H1 (cell line): ENCODE data around the gene SLC5A9. TPM values are rescaled to one million over a fixed set of nuclear protein-coding genes. Genes with fewer than 3 reads are reported as not detected.
A peak's percentile ranks its signal among the peaks of the same experiment; 100 is the strongest.

Source experiments
- CTCF ChIA-PET: fragments of 300-600 bp; sonication (Branson Sonifier 250); formaldehyde crosslinking; loops from one replicate; lab custom pipeline; 2021; ENCODE audit not compliant: partially characterized antibody; lab: Charles Lee
- POLR2A ChIA-PET: fragments of 300-600 bp; sonication (Branson Sonifier 250); formaldehyde crosslinking; loops from one replicate; lab custom pipeline; 2021; ENCODE audit warnings: inconsistent platforms; ENCODE audit not compliant: partially characterized antibody; lab: Charles Lee
- DNase-seq, 2 experiments: peaks; one replicate each; pipeline versions ENCODE4 v3.0.0 to v3.0.0-alpha.2; 2010 to 2022; ENCODE audit warnings: low spot score in 2 of 2, low read depth in 1 of 2, mixed read lengths in 1 of 2
- FAIRE-seq: peaks from 2 replicates; lab custom pipeline; 2011; peaks lifted over from hg19 to GRCh38; lab: Jason Lieb, UNC
- H2AFZ ChIP-seq: 2 replicates; pipeline ENCODE4 v1.8.1; 2012; ENCODE audit warnings: low read length, inconsistent platforms
- H2AK5ac ChIP-seq: 2 replicates; pipeline ENCODE4 v1.6.1; 2013; ENCODE audit warnings: low read depth, low read length
- H2BK120ac ChIP-seq: replicated peaks from 2 replicates; pipeline ENCODE3; 2013; ENCODE audit warnings: low read depth, low read length, inconsistent platforms
- H2BK12ac ChIP-seq: 2 replicates; pipeline ENCODE4 v1.6.1; 2013; ENCODE audit warnings: low read depth, low read length
- H2BK15ac ChIP-seq: 2 replicates; pipeline ENCODE4 v1.6.1; 2013; ENCODE audit warnings: low read length
- H2BK20ac ChIP-seq: 2 replicates; pipeline ENCODE4 v1.6.1; 2013; ENCODE audit warnings: low read length
- H2BK5ac ChIP-seq: 2 replicates; pipeline ENCODE4 v1.6.1; 2013; ENCODE audit warnings: low read depth, low read length
- H3K14ac ChIP-seq: 2 replicates; pipeline ENCODE4 v1.6.1; 2013; ENCODE audit warnings: inconsistent platforms; ENCODE audit not compliant: insufficient read length
- H3K18ac ChIP-seq: 2 replicates; pipeline ENCODE4 v1.6.1; 2013; ENCODE audit warnings: low read length; ENCODE audit errors: extremely low read depth
- H3K23ac ChIP-seq: 2 replicates; pipeline ENCODE4 v1.6.1; 2013; ENCODE audit warnings: inconsistent platforms; ENCODE audit not compliant: insufficient read length
- H3K23me2 ChIP-seq: 2 replicates; pipeline ENCODE4 v1.6.1; 2013; ENCODE audit warnings: low read depth, low read length
- H3K27ac ChIP-seq: 2 replicates; pipeline ENCODE4 v1.6.1; 2011; ENCODE audit warnings: low read depth, low read length, inconsistent platforms
- H3K27me3 ChIP-seq, 4 experiments: replicated peaks in 1 of 4; 1 replicate in 1 of 4; 2 replicates in 3 of 4; pipeline versions ENCODE4 v1.6.1 to v1.8.1; 2011 to 2013; ENCODE audit warnings: low read length in 3 of 4, mild to moderate bottlenecking in 3 of 4, inconsistent platforms in 2 of 4, mixed read lengths in 2 of 4, moderate library complexity in 1 of 4; ENCODE audit not compliant: control insufficient read depth in 3 of 4, insufficient read depth in 3 of 4; ENCODE audit errors: extremely low read depth in 1 of 4
- H3K36me3 ChIP-seq, 4 experiments: 2 replicates each; pipeline versions ENCODE4 v1.6.1 to v1.8.1; 2011 to 2013; ENCODE audit warnings: mild to moderate bottlenecking in 4 of 4, low read length in 3 of 4, moderate library complexity in 2 of 4, control low read depth in 1 of 4, inconsistent platforms in 1 of 4; ENCODE audit not compliant: insufficient read depth in 4 of 4, control insufficient read depth in 2 of 4
- H3K4ac ChIP-seq: replicated peaks from 2 replicates; pipeline ENCODE3; 2013; ENCODE audit warnings: low read length, low read depth, mixed read lengths, inconsistent platforms; ENCODE audit not compliant: insufficient read length
- H3K4me1 ChIP-seq, 4 experiments: replicated peaks in 1 of 4; 1 replicate in 1 of 4; 2 replicates in 3 of 4; pipeline versions ENCODE4 v1.6.1 to v1.8.1; 2011 to 2013; ENCODE audit warnings: low read length in 3 of 4, inconsistent platforms in 2 of 4, mixed read lengths in 1 of 4; ENCODE audit not compliant: insufficient read depth in 4 of 4, control insufficient read depth in 3 of 4
- H3K4me2 ChIP-seq, 2 experiments: 2 replicates each; pipeline versions ENCODE4 v1.6.1 to v1.8.1; 2011 to 2013; ENCODE audit warnings: low read depth in 2 of 2, low read length in 2 of 2, control low read depth in 1 of 2, inconsistent platforms in 1 of 2, mild to moderate bottlenecking in 1 of 2; ENCODE audit not compliant: insufficient read depth in 1 of 2
- H3K4me3 ChIP-seq, 4 experiments: fragments of 200-600, 300-600 bp in 1 of 4; sonication (generic), shearing (Covaris generic), sonication (Bioruptor Twin) in 1 of 4; 2 replicates each; pipeline versions ENCODE4 v1.5.1 to v1.8.1; 2011 to 2016; ENCODE audit warnings: low read length in 4 of 4, low read depth in 3 of 4, control low read depth in 2 of 4, inconsistent platforms in 2 of 4, mild to moderate bottlenecking in 2 of 4, mixed read lengths in 1 of 4, moderate library complexity in 1 of 4; ENCODE audit not compliant: insufficient read depth in 2 of 4; ENCODE audit errors: extremely low read depth in 1 of 4
- H3K56ac ChIP-seq: replicated peaks from 2 replicates; pipeline ENCODE3; 2013; ENCODE audit warnings: low read depth, mild to moderate bottlenecking, mixed read lengths, low read length, inconsistent platforms; ENCODE audit not compliant: insufficient read length
- H3K79me1 ChIP-seq: 2 replicates; pipeline ENCODE4 v1.6.1; 2013; ENCODE audit warnings: low read depth, low read length, control low read depth
- H3K79me2 ChIP-seq, 2 experiments: 2 replicates each; pipeline versions ENCODE4 v1.6.1 to v1.8.1; 2012 to 2013; ENCODE audit warnings: low read length in 2 of 2, mild to moderate bottlenecking in 2 of 2, inconsistent platforms in 1 of 2; ENCODE audit not compliant: insufficient read depth in 2 of 2, control insufficient read depth in 1 of 2
- H3K9ac ChIP-seq, 4 experiments: replicated peaks in 1 of 4; 1 replicate in 1 of 4; 2 replicates in 3 of 4; pipeline versions ENCODE4 v1.6.1 to v1.8.1; 2011 to 2013; ENCODE audit warnings: low read depth in 3 of 4, low read length in 3 of 4, control low read depth in 2 of 4, mild to moderate bottlenecking in 2 of 4, moderate library complexity in 2 of 4, inconsistent platforms in 1 of 4; ENCODE audit errors: extremely low read depth in 1 of 4
- H3K9me3 ChIP-seq, 2 experiments: 2 replicates each; pipeline versions ENCODE4 v1.6.1 to v1.8.1; 2012 to 2013; ENCODE audit warnings: mild to moderate bottlenecking in 2 of 2, moderate library complexity in 2 of 2, control low read depth in 1 of 2, inconsistent platforms in 1 of 2, low read depth in 1 of 2, low read length in 1 of 2, mixed read lengths in 1 of 2; ENCODE audit not compliant: insufficient read depth in 2 of 2
- H4K20me1 ChIP-seq, 2 experiments: replicated peaks in 1 of 2; 2 replicates each; pipeline versions ENCODE3 to v1.8.1; 2011 to 2013; ENCODE audit warnings: inconsistent platforms in 2 of 2, low read length in 2 of 2, mild to moderate bottlenecking in 1 of 2; ENCODE audit not compliant: insufficient read depth in 2 of 2, control insufficient read depth in 1 of 2
- H4K5ac ChIP-seq: 2 replicates; pipeline ENCODE4 v1.6.1; 2013; ENCODE audit warnings: low read length, low read depth, mixed read lengths, inconsistent platforms; ENCODE audit not compliant: insufficient read length
- H4K8ac ChIP-seq: 2 replicates; pipeline ENCODE4 v1.8.0; 2013; ENCODE audit warnings: mild to moderate bottlenecking, moderate library complexity, low read length, inconsistent platforms; ENCODE audit not compliant: insufficient read depth; ENCODE audit errors: extremely low read depth
- H4K91ac ChIP-seq: replicated peaks from 2 replicates; pipeline ENCODE3; 2013; ENCODE audit warnings: low read length, mixed read lengths, inconsistent platforms; ENCODE audit not compliant: insufficient read length
- BACH1 ChIP-seq: IDR thresholded peaks from 2 replicates; pipeline ENCODE4 v1.6.1; 2012; ENCODE audit warnings: low read length, improper control_type of control experiment
- BCL11A ChIP-seq, 2 experiments: IDR thresholded peaks; one replicate each; pipeline ENCODE4 v1.6.1; 2011; ENCODE audit warnings: low read depth in 2 of 2, low read length in 2 of 2, mild to moderate bottlenecking in 2 of 2
- CBX5 ChIP-seq: fragments of 300-800, 300-1000 bp; sonication (generic); IDR thresholded peaks from 2 replicates; pipeline ENCODE4 v1.7.1; 2016; ENCODE audit warnings: antibody characterized with exemption, low read length, low read depth
- EZH2 ChIP-seq: fragments of 200-600 bp; sonication (generic); IDR thresholded peaks from 2 replicates; pipeline ENCODE4 v1.7.1; 2012; ENCODE audit warnings: low read depth, mild to moderate bottlenecking, moderate library complexity, low read length, inconsistent platforms; ENCODE audit not compliant: severe bottlenecking
- KDM5A ChIP-seq: fragments of 200-600 bp; IDR thresholded peaks from 2 replicates; pipeline ENCODE4 v1.7.1; 2012; ENCODE audit warnings: mild to moderate bottlenecking, low read length, inconsistent platforms, mixed read lengths
- MAFK ChIP-seq: IDR thresholded peaks from 2 replicates; pipeline ENCODE4 v1.6.1; 2012; ENCODE audit warnings: low read depth, mild to moderate bottlenecking, improper control_type of control experiment, low read length
- NRF1 ChIP-seq: IDR thresholded peaks from 2 replicates; pipeline ENCODE4 v1.6.1; 2011; ENCODE audit warnings: mild to moderate bottlenecking, low read depth, low read length, improper control_type of control experiment
- PHF8 ChIP-seq: fragments of 200-600 bp; sonication (generic); conservative IDR thresholded peaks from 2 replicates; pipeline ENCODE4 v1.7.1; 2012; ENCODE audit warnings: low read depth, mild to moderate bottlenecking, inconsistent platforms, low read length, moderate library complexity
- RBBP5 ChIP-seq: IDR thresholded peaks from 2 replicates; pipeline ENCODE4 v1.7.1; 2012; ENCODE audit warnings: low read depth, mild to moderate bottlenecking, inconsistent platforms, low read length, moderate library complexity, borderline replicate concordance
- SAP30 ChIP-seq: fragments of 300-600 bp; sonication (generic); IDR thresholded peaks from 2 replicates; pipeline ENCODE4 v1.7.1; 2012; ENCODE audit warnings: low read length, moderate library complexity, mild to moderate bottlenecking, inconsistent platforms; ENCODE audit not compliant: insufficient read depth, insufficient replicate concordance
- TBP ChIP-seq: IDR thresholded peaks from 2 replicates; pipeline ENCODE4 v1.6.1; 2011; ENCODE audit warnings: low read depth, low read length, improper control_type of control experiment
- WGBS, 2 experiments: shearing (Covaris generic) in 1 of 2; methylation state at CpG; one replicate each; pipeline versions ENCODE4 v1.1.6 to v1.1.7; 2013 to 2015; ENCODE audit warnings: low lambda C conversion rate in 2 of 2, mixed read lengths in 2 of 2, inconsistent platforms in 1 of 2, low coverage in 1 of 2, missing lambda C conversion rate in 1 of 2; ENCODE audit not compliant: insufficient replicate concordance in 2 of 2, insufficient coverage in 1 of 2, insufficient read length in 1 of 2; ENCODE audit errors: extremely low coverage in 1 of 2, missing lambda C conversion rate in 1 of 2; 5-methylcytosine and 5-hydroxymethylcytosine counted together
- polyA plus RNA-seq, 7 experiments: library from polyadenylated mRNA; depleted of rRNA in 3 of 7; stranded (reverse) in 5 of 7; unstranded in 2 of 7; fragments of >200 nt in 5 of 7; fragments of 200-250 nt in 2 of 7; gene quantifications; 1 replicate in 5 of 7; 2 replicates in 1 of 7; 4 replicates in 1 of 7; pipeline versions ENCODE4 v1.2.1 to v1.2.3, GENCODE V29; 2011 to 2013; ENCODE audit warnings: missing spikeins in 2 of 7, mixed read lengths in 2 of 7
- total RNA-seq: library from RNA; stranded (reverse); fragmentation: NEBNext Ultra II Directional; extraction: Animal tissue kit (Norgen Biotek cat#: 25700); gene quantifications from 2 replicates; pipeline ENCODE4 v1.2.1, GENCODE V29; 2021
- TF ChIP-seq, protein P1 (sequence below): IDR thresholded peaks from 2 replicates; pipeline ENCODE4 v1.6.1; 2012; ENCODE audit warnings: inconsistent platforms

Gene SLC5A9
- total and polyA plus RNA-seq, 2 of the 8 experiments (the other 6 are each of a cell fraction or from before 2014, with no cell fraction given), result 0.03 TPM; not detected in 1

GRCh38 chr1:48207536-48208075, 14.9 kb upstream of the SLC5A9 start:
- no peaks in the 10 kb centered on the region for H3K79me1 ChIP-seq
- H3K4me2 ChIP-seq, result no peak overlapping the region
- no peak overlapping the region for H2AFZ ChIP-seq
- no peak overlapping the region for H3K56ac ChIP-seq
- no peaks in the 10 kb centered on the region; a peak in 1 of 7 replicates for H3K27me3 ChIP-seq
- H4K5ac ChIP-seq, result no peak overlapping the region
- no peak for FAIRE-seq
- H3K23me2 ChIP-seq, result 0 out of 2 replicates have a peak, but pooled peaks cover 2% of the 10 kb centered on the region
- peak overlapping the region; percentile 81; the same call in 1 of the 2 replicates for H2BK12ac ChIP-seq
- H3K79me2 ChIP-seq, result no peaks in the 10 kb centered on the region
- no peaks in the 10 kb centered on the region for H4K20me1 ChIP-seq
- no peaks in the 10 kb centered on the region for H3K36me3 ChIP-seq
- 89% methylated on average over 3 of the region's 3 CpGs; no CpG with 5 or more reads in 1 of the 2 experiments for WGBS, 2 experiments
- no peak overlapping the region; the same call in 1 of the 2 replicates for H4K8ac ChIP-seq
- H2BK20ac ChIP-seq, result peak overlapping the region; percentile 43
- H3K4me1 ChIP-seq, result peaks cover 0 to 10% (median 6%) of the 10 kb centered on the region in 4 experiments; a peak in 4 of 7 replicates
- peak in 1 of 2 experiments; percentile 39 for DNase-seq
- no peak overlapping the region for H3K4me3 ChIP-seq
- H3K9ac ChIP-seq, result no peak overlapping the region
- peak overlapping the region; percentile 52; the same call in 1 of the 2 replicates for H3K18ac ChIP-seq
- H2BK120ac ChIP-seq, result peak overlapping the region; percentile 29
- ChIA-PET POLR2A (interaction anchor here (1.2 kb wide), 1 partner anchor 9 kb away, joined by 3 read pairs; no protein-coding TSS in a partner anchor), CTCF (interaction anchor here (0.6 to 5.5 kb wide), 11 partner anchors 9 to 323 kb away, joined by 3 to 68 read pairs (median 4); no protein-coding TSS in a partner anchor)
- H3K9me3 ChIP-seq, result no peaks in the 10 kb centered on the region
- H2BK15ac ChIP-seq, result peak overlapping the region; percentile 89; the same call in 1 of the 2 replicates
- no peak overlapping the region for H3K27ac ChIP-seq
- H3K14ac ChIP-seq, result no peak overlapping the region
- peak overlapping the region; percentile 93 for H2AK5ac ChIP-seq
- H4K91ac ChIP-seq, result peak overlapping the region; percentile 61
- no peak overlapping the region for H3K23ac ChIP-seq
- H2BK5ac ChIP-seq, result 0 out of 2 replicates have a peak overlapping the region, but pooled peaks have one; percentile 12
- H3K4ac ChIP-seq, result peak overlapping the region; percentile 16
- TF ChIP-seq PHF8 (no peak), TBP (no peak), RBBP5 (no peak), NRF1 (no peak), SAP30 (no peak), EZH2 (no peak), CBX5 (no peak), BACH1 (no peak), KDM5A (no peak), BCL11A (IDR thresholded peaks at IDR 0.05; ENCODE audit: low read depth in 2 of 2, low read length in 2 of 2) (no peak), MAFK (no peak)
- TF ChIP-seq, protein P1, sequence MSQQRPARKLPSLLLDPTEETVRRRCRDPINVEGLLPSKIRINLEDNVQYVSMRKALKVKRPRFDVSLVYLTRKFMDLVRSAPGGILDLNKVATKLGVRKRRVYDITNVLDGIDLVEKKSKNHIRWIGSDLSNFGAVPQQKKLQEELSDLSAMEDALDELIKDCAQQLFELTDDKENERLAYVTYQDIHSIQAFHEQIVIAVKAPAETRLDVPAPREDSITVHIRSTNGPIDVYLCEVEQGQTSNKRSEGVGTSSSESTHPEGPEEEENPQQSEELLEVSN, result no peak
